Stimulated activated CD4-positive, alpha-beta T cell treated with anti-CD3 and anti-CD28 coated beads, Interleukin-4, amount 100 ng/mL, for 24 hours (primary cell): ENCODE data around the gene CMTM5.

Experiments used
- DNase-seq: peaks from one replicate; pipeline ENCODE4 v3.0.0-alpha.2; 2020

CMTM5 gene, protein sequence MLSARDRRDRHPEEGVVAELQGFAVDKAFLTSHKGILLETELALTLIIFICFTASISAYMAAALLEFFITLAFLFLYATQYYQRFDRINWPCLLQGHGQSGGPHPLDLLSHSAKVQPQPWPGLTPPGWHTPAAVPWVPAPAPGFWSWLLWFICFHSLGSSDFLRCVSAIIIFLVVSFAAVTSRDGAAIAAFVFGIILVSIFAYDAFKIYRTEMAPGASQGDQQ

DNA sequence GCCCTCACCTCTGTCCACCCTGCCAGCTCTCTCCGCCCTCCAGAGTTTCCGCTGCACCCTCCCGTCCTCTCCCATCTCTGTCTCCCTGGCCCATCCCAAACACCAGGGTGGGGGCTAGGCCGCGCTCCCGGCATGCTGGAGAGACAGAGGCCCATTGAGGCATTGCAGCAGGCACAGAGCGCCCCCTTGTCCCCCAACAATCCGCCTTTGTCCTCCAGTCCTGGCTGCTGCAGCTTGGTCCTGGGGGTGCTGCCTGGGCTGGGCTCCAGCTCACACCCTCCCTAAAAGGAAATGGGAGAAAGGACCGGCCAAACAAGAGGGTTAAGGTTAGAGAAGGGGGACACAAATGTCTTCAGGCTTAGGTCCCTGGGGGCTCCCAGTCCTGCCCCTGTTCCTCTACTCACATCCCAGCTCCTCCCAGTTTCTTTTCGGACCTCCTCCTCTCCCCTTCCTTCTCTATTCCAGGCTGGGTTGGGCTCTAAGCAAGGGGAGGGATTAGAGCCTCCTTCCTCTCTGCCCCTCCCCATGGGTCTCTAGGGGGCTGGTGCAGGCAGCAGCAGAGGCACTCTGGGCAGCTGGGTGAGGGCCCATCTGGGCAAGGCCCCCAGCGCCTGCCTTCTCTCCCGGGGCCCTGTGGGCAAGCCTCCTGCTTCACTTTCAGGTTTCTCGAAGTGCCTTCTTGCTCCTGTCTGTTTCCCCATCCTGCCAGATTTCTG, at the start of gene CMTM5:
TSS of gene CMTM5 (plus strand) at position 565 of the 716 bp plus-strand sequence. CDS start 206 bp downstream, outside the sequence.
- no peak for DNase-seq

DNA sequence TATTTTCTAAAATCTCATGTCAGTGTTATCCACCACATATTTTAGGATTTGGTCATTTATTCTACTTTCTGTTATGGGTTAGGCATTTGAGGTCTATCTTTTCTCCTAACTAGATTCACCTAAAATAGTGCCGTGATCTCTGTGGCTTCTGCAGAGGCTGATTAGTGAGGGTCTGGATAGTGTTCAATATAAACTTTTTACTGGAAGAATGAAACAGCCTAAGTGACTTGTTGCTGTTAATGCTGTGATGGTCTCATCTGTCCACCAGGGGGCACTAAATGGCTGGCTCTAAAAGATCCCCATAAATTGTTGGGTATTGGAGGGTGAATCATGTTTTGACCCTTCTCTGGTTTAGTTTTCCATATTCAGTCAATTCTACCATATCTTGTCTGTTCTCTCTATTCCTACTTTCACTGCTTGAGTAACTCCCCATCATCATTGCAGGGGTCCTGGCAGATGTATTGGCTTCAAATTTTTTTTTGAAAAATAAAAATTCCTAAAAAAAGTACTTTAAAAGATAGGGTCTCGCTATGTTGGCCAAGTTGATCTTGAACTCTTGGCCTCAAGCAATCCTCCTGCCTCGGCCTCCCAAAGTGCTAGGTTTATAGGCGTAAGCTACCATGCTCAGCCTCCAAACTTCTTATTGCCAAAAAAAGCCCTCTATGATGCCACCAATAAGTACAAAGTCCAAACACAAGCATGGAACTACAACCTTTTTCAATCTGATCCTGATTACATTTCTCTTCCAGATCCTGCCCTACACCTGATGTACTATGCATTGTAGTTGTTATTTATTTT, 48.7 kb upstream of the CMTM5 start:
- DNase-seq, result peak; percentile 75

DNA sequence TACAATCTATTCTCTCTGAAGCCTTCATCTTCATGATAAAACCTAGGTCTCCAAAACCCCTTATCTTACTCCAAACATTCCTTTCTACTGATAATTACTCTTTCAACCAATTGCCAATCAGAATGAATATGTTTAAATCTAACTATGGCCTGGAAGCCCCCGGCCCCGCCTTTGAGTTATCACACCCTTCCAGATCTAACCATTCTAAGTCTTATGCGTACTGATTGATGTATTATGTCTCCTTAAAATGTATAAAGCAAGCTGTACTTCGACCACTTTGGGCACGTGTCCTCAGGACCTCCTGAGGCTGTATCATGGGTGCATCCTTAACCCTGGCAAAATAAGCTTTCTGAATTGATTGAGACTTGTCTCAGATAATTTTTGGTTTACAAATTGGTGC, 41.2 kb upstream of the CMTM5 start:
- no peak for DNase-seq

DNA sequence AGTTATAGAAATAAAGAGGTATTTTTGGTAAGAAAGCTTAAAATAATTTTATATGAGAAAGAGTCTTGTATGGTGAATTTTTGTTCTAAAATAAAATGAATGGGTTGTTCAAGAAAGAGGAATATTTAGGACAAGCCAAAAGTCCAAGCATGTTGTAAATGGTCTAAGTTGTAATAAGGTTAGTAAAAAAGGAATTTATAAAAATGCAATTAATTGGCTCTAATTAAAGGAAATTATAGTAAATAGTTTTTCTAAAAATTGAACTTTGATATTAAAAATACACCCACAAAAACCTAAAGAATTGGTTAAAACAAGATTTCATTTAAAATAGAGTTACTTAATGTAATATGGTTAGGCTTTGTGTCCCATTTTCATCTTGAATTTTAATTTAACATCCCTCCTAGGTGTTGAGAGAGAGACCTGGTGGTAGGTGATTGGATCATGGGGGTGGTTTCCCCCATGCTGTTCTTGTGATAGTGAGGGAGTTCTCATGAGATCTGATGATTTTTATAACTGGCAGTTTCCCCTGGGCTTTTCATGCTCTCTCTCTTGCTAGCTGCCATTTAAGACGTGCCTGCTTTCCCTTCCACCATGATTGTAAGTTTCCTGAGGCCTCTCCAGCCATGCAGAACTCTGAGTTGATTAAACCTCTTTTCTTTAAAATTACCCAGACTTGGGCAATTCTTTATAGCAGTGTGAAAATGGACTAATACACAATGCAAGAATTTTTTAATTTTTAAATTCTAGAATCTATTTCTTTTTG, 37.2 kb upstream of the CMTM5 start:
- no peak for DNase-seq

DNA sequence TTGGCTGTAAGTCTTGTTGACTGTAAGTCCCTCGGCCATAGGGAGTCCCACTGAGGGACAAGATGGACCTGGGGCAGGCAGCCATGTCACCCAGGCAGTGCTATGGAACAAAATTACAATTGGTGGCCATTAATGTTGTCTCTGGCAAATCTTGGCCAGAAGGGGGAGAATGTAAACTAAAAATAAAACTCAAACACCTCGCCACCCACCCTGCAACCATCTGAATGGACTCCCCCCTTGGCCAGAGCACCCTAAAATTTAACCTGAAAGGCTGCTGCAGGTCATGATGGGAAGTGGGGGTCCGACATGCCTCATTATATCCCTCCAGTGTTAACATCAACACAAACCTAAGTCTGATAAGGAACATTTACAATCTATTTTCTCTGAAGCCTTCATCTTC, 32.4 kb upstream of the CMTM5 start:
- DNase-seq, result no peak

DNA sequence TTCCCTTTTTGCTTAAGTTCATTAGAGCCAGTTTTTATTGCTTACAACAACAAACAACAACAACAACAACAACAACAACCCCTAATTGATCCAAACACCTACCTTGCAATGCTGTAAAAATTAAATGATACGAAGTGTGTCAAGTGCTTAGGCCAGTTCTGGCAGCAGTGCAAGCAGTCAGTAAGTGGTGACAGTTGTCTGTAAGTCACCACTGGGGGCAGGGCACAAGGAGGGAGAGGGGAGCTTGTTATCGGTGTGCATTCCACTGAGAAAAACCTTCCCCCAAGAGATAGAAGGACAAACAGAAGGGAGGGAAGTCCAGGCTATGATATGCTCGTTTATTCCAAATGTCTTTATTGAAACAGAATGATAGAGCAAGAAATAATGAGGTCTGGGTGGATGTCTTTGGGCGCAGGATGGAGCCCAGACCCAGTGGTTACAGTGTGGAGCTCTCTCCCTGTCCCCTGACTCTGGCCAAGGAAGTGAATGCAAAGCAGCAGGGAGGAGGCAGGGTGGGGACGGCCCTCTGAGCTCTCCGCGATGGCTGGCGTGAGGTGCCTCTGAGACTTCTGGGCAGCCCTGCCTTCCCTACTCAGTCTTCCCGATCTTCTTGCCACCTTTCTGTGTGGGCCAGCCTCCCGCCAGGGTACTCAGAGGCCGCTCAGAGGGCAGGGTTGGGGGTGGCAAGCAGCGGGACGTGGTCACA, 30.7 kb upstream of the CMTM5 start:
- DNase-seq, result no peak

DNA sequence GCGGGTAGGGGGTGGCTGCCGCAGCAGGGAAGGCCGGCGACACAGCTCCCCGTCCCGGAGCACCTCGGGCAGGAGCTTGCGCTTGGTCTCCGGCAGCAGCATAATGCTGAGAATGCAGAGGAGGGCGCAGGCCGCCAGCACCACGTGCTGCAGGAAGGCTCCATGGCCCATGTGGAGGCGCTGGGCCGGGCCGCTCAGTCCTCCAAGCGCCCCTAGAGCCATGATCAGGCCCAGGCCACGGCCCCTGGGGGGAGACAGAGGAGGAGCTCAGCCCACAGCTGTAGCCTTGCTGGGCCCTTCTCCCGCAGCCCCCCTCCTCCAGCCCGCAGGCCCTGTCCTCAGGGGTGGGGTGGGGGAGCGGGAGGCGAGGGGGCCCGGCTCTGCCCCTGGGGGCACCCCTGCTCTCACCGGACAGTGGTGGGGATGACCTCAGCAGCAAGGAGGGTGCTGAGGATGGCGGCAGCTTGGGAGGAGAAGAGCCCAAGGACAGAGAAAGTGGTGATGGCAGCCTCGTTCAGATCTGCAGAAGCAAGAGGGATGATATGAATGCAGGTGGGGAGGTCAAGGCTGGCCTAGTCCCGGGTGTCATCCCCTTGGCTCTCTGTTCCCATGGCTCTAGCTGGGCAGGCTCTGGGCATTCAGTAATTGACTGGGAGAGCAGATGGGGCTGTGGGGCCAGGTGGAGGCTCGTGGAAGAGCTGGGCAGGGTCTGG, 30.0 kb upstream of the CMTM5 start:
- no peak for DNase-seq

DNA sequence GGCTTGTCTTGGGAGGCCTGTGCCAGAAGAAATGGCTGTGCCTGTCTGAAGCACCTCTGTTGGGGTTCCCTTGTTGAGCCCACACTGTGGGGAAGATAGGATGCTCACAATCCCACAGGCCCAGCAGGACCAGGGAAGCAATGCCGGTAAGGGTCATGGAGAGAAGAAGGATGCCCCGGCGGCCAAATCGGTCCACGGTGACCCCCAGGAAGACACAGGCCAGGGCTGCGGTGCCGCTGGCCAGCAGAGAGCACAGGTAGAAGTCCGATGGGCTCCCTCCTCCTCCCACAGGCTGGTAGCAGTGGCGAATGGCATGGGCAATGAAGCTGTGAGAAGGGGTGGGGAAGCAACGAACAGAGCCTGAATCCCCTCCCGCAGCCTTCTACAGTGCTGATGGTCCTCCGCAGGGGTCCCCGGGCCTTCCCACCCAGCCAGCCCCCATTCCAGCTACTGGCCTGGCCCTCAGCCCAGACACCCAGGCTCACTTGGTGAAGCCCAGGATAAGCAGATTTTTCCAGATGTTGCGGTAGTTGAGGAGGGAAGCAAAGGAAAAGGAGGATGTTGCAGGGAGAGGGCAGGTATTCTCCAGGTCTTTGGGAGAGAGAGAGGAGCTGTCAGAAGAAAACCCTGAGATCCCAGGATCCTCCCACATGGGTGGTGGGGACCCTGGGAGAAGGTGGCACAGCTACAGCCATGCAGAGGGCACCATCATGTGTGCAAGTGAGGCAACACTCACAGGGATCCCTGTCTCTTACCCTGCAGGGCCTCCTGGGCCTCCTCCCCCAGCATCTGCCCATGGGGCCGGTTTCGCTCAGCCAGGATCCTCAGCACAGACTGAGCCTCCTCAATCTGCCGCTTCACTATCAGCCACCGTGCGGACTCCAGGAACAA, 29.2 kb upstream of the CMTM5 start:
- DNase-seq, result no peak

DNA sequence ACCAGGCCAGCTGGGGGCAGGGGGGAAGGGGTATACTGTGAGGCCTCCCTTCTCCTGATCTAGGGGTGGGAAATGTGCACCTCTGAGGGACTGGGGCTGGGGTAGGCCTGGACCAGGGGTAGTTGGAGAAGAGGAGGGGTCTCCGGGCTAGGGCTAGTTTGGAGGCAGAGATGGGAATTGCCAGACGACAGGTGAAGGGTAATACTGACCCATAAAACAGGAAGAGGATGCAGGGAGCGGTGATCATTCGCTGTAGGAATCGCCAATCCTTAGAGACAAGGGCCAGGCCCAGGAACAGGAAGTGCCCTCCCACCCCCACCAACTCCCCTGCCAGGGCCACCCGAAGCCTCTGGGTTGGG, 28.6 kb upstream of the CMTM5 start:
- no peak for DNase-seq

DNA sequence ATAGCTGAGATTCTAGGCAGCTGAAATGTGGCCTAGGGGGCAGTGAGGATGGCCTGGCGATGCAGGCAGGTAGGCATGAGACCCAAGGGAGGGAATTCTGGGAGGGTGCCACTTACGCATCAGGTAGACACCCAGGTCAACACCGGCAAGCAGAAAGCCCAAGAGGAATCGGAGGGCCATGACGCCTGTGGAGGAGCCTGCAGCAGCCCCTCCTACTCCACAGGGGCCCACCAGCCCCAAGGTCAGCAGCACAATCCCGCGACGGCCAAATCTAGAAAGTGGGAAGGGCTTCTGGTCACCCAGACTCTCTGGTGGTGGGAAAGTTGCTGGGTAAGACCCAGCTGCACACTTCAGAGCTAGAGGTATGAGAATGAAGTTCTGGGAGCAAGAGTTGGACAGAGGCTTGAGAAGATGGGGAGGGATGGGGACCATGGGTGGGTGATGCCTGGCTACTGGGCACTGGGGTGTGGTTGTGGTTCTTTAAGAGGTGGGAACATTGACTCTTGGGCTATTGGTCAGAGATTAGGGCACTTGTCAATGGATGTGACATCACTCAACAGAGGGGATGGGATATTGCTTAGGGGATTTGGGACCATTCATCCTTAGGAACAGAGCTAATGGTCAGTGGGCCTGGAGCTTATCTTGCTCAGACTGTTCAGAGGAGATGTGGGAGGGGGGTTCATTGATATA, 27.5 kb upstream of the CMTM5 start:
- no peak for DNase-seq

DNA sequence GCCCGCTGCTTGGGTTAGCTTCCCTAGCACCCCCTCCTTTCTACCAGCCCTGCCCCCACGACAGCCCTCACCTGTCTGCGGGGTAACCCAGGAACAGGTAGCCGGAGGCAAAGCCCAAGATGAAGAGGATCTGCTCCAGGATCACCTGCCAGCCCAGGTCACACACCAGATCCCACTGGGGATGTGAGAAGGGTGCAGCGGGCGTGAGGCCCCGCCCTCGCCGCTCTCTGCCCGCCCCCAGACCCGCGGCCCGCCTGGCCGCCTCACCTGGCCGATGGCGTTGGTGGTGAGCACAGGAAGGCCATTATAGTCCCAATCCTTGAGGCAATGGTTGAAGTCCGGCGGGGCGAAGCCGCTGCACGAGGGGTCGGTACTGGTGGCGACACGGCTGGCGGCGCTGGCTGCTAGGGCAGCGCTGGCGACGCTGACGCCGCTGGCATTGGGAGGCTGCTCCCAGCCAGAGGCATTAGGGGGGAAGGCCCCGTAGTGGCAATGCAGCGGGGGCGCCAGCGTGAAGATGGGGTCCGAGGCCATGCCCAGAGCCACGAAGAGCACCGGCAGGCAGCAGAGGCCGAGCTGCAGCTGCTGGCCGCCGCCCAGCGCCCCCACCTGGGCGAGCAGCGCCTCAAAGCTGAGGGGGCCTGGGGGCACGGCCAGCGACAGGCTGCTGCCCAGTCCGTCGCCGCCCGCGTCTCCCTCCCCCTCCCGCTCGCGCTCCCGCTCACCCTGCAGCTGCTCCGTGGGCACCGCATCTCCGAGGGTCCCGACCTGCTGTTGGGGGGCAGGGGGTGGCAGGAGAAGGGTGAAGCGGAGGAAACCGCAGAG, 25.0 kb upstream of the CMTM5 start:
- DNase-seq, result no peak

DNA sequence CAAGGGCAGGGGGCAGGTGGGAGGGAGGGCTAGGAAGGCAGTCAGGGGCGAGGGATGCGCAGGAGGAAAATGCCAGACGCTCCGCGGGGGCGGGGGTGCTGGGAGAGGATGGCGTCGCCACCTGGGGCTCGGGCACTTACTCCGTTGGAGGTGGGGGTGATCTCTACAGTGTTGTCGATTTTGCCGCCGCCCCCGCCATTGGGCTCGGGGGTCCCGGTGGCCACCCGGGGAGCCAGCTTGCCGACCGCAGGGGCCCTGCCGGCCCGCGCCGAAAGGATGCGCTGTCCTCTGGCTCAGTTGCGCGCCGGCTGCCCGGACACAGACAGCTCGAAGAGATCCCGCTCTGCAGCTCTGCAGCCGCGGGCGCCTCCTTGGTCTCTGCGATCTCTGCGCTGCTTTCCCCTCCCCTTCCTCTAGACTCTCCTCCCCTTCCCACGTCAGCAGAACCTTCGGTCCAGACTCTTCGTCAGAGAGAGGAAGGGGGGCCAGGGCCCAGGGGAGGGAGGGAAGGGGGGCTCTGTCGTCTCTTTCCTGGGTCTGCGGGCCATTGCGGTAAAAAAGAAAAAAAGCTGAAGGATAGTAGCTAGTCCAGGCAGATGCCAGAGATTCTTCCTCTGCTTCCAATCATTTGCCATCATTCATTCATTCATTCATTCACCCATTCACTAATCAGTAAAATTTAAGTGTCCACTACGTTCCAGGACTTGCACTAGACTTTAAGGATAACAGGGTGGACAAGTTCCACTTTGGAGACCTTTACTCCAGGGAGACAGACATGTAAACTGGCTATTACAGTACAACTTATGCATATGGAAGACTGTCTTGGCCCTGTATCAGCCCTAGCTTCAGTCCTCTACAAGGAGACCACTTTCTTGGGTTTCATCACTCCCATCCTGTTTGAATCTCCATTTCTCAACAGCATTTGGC, 24.1 kb upstream of the CMTM5 start, which contains the start of gene SLC22A17:
TSS of gene SLC22A17 (minus strand) at position 382 of the 927 bp plus-strand sequence.
- DNase-seq, result peak; percentile 56

DNA sequence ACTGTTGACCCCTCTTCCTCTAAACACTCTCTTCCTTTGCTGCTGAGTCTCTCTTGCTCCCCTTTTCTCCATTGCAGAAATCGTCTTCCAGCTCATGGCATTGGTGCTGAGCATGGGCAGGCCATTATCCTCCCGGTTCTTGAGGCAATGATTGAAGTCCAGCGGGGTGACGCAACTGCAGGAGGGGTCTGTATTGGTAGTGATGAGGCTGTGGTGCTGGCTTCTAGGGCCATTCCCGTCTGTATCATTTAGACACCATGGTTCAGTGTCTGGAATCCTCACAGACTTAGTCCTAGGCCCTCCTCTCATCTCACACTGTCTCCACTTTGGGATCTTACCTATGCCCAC, 23.4 kb upstream of the CMTM5 start:
- DNase-seq, result no peak

DNA sequence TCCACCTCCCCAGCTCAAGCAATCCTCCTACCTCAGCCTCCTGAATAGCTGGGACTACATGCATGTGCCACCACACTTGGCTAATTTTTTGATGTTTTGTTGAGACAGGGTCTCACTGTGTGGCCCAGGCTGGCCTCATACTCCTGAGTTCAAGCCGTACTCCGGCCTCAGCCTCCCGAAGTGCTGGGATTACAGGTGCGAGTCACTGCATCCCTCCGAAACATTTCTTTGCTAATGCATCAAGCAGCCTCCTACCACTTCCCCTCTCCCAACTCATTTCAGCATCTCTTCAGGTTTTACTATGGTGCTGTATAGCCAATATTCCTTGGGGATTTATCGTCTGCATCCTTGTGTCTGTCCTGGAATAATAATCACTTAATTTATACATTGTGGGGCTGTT, 21.9 kb upstream of the CMTM5 start:
- no peak for DNase-seq

DNA sequence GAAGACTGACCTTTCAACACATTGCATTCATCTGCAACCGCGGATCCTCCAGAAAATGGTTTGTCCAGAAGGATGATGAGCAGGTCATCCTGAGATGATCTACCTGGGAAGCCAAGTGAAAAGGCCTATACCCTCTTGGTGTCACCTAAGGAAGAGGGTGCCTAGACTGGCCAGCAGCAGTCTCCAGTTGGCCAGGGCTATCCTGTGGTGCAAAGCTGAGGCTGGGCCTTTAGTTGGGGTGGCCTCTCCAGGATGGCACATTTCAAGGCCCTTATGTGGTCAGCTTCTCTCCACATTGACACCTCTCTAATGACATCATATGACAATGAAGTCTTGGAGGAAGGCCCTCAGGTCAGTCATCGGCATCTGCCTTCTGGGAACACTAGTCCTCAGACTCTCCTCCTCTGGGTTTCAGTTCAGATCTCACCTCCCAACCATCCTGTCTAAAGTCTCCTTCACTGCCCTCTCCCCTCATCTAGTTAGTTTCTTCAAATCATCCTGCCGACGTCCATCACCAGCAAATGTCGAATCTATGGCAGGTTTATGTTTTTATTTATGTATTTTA, 20.9 kb upstream of the CMTM5 start:
- DNase-seq, result no peak

DNA sequence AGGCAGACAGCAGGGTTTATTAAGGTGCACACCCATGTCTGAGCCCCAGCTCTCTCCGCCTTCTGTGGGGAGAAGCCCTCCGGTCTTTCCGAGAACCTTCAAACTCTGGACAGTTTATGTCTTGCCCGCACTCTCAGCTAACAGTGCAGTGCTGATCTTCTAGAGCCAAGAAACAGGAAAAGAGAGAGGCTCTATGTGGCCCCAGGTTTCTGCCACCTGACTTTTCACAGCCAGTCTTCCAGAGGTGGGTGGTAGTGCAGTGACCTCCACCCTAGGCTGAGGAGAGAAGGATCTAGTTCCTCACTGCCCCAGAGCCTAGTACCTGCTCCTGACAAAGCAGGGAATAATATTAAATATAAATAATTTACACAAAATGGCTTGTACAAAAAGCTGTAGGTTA, 20.2 kb upstream of the CMTM5 start:
- no peak for DNase-seq

DNA sequence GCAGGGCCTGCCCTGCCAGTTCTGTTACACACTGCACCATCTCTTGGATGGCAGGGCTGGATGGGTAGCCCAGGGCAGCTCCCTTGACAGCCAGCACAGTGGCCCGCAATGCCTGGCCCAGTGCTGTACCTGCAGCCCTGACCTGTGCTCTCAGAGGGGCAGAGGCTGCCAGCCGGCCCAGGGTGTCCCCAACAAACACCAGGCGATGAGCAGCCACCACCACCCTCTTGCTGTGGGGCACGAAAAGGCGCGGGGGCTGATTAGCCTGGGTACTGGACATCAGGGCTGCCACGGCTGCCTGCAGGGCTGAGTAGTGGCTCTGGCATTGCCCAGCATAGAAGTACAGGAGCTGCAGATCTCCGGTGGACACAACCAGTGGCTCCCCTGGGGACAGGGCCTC, 19.6 kb upstream of the CMTM5 start:
- no peak for DNase-seq

DNA sequence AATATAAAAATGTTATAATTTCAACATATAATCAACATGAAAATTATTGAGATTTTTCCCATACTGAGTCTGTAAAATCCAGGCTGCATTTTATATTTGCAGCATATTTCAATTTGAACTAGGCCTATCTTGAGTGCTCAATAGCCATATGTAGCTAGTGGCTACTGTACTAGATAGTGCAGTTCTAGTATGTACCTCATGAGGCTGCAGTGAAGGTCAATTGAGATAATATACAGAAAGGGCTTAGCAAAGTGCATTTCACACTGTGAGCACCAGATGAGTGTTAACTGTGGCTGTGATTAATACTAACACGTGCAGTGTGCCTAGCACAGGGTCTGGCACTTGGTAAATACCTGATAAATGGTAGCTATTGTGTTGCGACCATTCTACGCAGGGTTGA, 18.8 kb upstream of the CMTM5 start:
- DNase-seq, result no peak
